Measurements from ENCODE around the gene DCDC2B.
"Not testable (repeated sequence)": the region's sequence is repeated elsewhere in the genome, so short reads cannot be mapped to it uniquely, and the experiment has no call there.

Gene DCDC2B

GRCh38 chr1:32250893-32251716 is 42.2 kb downstream of the DCDC2B start, which contains the start of gene LCK:
LCK (plus strand) TSS chr1:32251265; CDS start chr1:32274330, 23,065 bp downstream.
- H3K27ac ChIP-seq: no peak within 1 kb of the TSS
- no peak for TF ChIP-seq CTCF (IDR thresholded peaks at IDR 0.05; ENCODE audit: low read depth, low read length, missing control alignments)
- H3K4me3 ChIP-seq (ENCODE audit: low read depth, low read length): no peak within 1 kb of the TSS
- DNase-seq: no peak
- H3K36me3 ChIP-seq (replicated peaks): no peaks in the 10 kb centered on the region
- no peaks in the 10 kb centered on the region for H3K27me3 ChIP-seq (replicated peaks)
- in situ Hi-C loops (cut with HindIII; ENCODE audit: low pct_ligation_motif_present, low sequenced_read_pairs): no loop called here

- Histone ChIP-seq H3K27ac (no peak overlapping the region), H3K27me3 (replicated peaks) (no peaks in the 10 kb centered on the region), H3K36me3 (replicated peaks) (no peaks in the 10 kb centered on the region), H3K4me3 (ENCODE audit: low read depth, low read length) (no peak overlapping the region)
- TF ChIP-seq CTCF (IDR thresholded peaks at IDR 0.05; ENCODE audit: low read depth, low read length, missing control alignments): no peak
- no peak for DNase-seq
- in situ Hi-C loops (cut with HindIII; ENCODE audit: low pct_ligation_motif_present, low sequenced_read_pairs): no loop called here
Measured at GRCh38 chr1:32255072-32256071, 46.5 kb downstream of the DCDC2B start.

- DNase-seq: no peak
- Histone ChIP-seq H3K36me3 (replicated peaks) (no peaks in the 10 kb centered on the region), H3K27me3 (replicated peaks) (no peaks in the 10 kb centered on the region), H3K4me3 (ENCODE audit: low read depth, low read length) (no peak overlapping the region), H3K27ac (no peak overlapping the region)
- in situ Hi-C loops (cut with HindIII; ENCODE audit: low pct_ligation_motif_present, low sequenced_read_pairs): no loop called here
- TF ChIP-seq CTCF (IDR thresholded peaks at IDR 0.05; ENCODE audit: low read depth, low read length, missing control alignments): no peak
Measured at GRCh38 chr1:32256473-32257226, 47.8 kb downstream of the DCDC2B start.

GRCh38 chr1:32257227-32257508 is 48.3 kb downstream of the DCDC2B start:
- Histone ChIP-seq H3K4me3 (ENCODE audit: low read depth, low read length) (no peak overlapping the region), H3K27me3 (replicated peaks) (no peaks in the 10 kb centered on the region), H3K27ac (no peak overlapping the region), H3K36me3 (replicated peaks) (no peaks in the 10 kb centered on the region)
- DNase-seq: no peak
- in situ Hi-C loops (cut with HindIII; ENCODE audit: low pct_ligation_motif_present, low sequenced_read_pairs): no loop called here
- no peak for TF ChIP-seq CTCF (IDR thresholded peaks at IDR 0.05; ENCODE audit: low read depth, low read length, missing control alignments)

- in situ Hi-C loops (cut with HindIII; ENCODE audit: low pct_ligation_motif_present, low sequenced_read_pairs); H3K4me3 ChIP-seq (ENCODE audit: low read depth, low read length); H3K27me3 ChIP-seq (replicated peaks); DNase-seq; H3K36me3 ChIP-seq (replicated peaks); H3K27ac ChIP-seq: not testable (repeated sequence)
Measured at GRCh38 chr1:32263236-32263593, 54.3 kb downstream of the DCDC2B start.

- no peak for DNase-seq
- in situ Hi-C loops (cut with HindIII; ENCODE audit: low pct_ligation_motif_present, low sequenced_read_pairs): no loop called here
- no peak overlapping the region for H3K27ac ChIP-seq
- H3K27me3 ChIP-seq (replicated peaks): no peaks in the 10 kb centered on the region
- H3K36me3 ChIP-seq (replicated peaks): no peaks in the 10 kb centered on the region
- TF ChIP-seq CTCF (IDR thresholded peaks at IDR 0.05; ENCODE audit: low read depth, low read length, missing control alignments): no peak
- H3K4me3 ChIP-seq (ENCODE audit: low read depth, low read length): no peak overlapping the region
Measured at GRCh38 chr1:32263744-32264143, 54.9 kb downstream of the DCDC2B start.
